NCI-H2227 (cell line): ENCODE data around the gene C6orf47.

Experiments used
- DNase-seq: peaks from one replicate; lab custom pipeline; 2025; ENCODE audit not compliant: unreplicated experiment; lab: John Stamatoyannopoulos, UW

C6orf47 gene

DNA sequence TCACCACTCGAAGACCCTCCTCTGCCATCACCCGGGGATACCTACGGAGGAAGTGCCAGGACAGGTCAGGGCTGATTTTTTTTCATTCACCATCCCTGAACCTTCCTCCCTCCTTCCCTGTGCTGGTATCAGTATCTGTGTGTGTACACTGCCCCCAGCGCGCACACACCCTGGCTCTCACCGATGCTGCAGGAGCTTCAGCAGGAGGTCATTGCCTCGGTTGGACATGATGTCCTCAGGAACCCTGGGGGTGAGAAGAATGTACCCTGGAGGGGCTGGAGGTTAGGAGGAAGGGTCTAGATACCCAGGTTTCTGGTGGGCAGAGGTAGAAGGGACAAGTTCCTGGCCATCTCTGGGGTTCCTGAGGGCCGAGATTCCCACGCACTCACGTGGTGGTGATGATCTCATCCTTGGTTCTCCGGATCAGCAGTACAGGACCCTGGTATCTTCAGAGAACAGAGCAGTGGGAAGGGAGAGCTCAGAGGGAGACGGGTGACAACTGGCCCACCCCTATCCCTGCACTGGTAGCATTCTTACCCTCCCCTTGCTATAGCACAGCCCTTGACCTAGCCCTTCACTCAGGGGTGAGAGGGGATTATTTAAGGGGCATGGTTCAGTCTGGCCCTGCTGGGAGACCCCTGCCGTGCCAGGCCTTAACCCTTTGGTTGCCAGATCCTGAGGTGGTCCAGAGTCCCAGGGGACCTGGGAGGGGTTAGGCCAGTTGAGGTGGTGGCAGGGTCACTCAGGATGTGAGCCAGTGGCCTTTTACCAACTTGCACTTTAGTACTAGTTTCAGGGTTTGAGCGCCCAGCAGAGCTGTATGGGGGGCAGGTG lies 27.5 kb upstream of the C6orf47 start:
- no peak for DNase-seq

DNA sequence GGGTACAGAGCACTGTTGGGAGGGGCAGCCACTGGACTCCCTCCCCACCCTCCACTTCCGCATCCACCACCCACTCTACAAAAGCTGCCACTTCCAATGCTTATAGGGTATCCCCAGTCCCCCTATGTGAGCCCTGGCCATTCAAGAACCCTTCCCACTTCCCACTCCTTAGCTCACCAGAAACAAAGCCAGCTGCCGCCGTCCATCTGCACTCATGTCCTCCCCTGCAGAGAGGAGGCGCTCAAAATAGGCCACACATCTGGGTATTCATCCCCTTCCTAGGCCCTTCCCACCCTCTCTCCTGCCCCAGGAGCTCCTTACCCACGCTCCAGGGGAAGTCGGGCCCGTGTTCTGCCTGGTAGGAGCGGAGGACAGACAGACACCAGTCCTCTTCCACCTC lies 26.7 kb upstream of the C6orf47 start:
- no peak for DNase-seq

GRCh38 chr6:31686483-31686882 lies 25.9 kb upstream of the C6orf47 start:
- DNase-seq = no peak

- DNase-seq = peak; percentile 45
Measured at GRCh38 chr6:31683591-31683990, 23.0 kb upstream of the C6orf47 start.

GRCh38 chr6:31681135-31681671 lies 20.6 kb upstream of the C6orf47 start:
- DNase-seq = peak; percentile 61

GRCh38 chr6:31680226-31681134 lies 19.9 kb upstream of the C6orf47 start, which contains the start of gene LY6G5C:
TSS of gene LY6G5C (minus strand) at chr6:31681067. CDS start at chr6:31680373, 694 bp downstream.
- DNase-seq = peak; percentile 83

GRCh38 chr6:31677955-31678354 lies 17.4 kb upstream of the C6orf47 start:
- no peak for DNase-seq

GRCh38 chr6:31676904-31677303 lies 16.3 kb upstream of the C6orf47 start:
- no peak for DNase-seq

DNA sequence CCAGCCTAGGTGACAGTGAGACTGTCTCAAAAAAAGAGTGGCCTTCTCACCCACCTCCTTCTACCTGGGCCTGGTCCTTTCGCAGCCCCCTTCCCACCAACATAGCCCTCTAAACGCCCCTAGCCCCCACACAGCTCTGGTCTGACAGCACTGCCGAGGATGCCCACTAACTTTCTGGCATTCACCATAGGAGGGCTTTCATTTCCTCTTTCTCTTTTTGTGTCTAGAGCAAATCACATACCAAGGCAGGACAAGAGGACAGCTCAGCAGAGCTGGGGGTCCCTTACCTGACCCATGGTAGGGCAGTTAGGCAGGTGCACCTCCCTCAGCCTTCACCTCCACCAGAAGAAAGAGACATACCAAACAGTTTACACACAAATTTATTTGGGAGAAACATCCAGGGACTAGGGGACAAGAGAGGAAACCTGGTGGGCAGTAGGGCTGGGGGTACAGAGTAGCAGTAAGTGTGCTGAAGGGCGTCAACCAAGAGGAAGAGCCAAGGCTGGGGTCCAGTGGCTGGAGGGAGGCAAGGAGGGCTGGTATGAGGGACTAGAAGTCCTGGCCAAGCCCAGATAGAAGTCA lies 15.8 kb upstream of the C6orf47 start:
- no peak for DNase-seq

DNA sequence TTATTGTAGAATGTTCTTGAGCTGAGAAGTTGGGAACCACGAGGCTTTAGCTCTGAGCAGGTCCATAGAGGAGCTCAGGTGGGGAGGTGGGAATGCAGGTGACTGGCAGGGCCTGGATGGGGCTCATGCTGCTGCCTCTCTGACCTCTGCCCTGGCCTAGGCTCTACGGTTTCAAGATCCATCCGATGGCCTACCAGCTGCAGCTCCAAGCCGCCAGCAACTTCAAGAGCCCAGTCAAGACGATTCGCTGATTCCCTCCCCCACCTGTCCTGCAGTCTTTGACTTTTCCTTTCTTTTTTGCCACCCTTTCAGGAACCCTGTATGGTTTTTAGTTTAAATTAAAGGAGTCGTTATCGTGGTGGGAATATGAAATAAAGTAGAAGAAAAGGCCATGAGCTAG lies 9.1 kb upstream of the C6orf47 start, which contains the start of gene LY6G5B:
Gene LY6G5B, plus strand, starts transcription at position 301 of the 400 bp plus-strand sequence. CDS start 975 bp downstream, outside the sequence.
- no peak for DNase-seq

- DNase-seq = no peak
Measured at GRCh38 chr6:31666337-31666965, 5.9 kb upstream of the C6orf47 start.

DNA sequence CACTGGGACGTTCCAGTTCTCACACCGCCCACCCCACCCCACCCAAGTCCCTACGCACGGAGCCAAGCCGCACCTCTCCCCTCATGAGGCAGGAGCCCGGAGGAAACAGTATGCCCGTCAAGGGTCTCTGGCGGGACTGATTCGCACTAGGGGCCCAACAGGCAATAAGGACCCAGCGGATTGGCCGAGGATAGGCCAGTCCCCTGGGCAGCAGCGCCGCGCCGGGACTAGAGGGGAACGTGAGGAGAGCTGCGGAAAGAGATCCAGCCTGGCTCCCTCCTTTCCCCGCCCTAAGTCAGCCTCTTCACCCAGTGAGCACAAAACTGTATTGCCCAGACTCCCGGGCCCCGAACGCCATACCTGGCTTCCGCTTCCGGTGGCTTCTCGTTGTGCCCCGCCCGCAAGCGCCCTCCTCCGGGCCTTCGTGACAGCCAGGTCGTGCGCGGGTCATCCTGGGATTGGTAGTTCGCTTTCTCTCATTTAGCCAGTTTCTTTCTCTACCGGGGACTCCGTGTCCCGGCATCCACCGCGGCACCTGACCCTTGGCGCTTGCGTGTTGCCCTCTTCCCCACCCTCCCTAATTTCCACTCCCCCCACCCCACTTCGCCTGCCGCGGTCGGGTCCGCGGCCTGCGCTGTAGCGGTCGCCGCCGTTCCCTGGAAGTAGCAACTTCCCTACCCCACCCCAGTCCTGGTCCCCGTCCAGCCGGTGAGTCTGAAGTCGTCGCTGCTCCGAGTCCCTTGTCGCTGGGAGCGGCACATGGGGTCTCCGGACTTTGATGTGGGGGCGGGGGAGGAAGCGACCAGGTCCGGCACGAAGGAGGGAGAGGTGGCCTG lies 5.1 kb upstream of the C6orf47 start, which contains the start of gene CSNK2B:
Gene CSNK2B, plus strand, starts transcription at position 580 of the 836 bp plus-strand sequence. CDS start 752 bp downstream, outside the sequence.
- peak; percentile 99 for DNase-seq

DNA sequence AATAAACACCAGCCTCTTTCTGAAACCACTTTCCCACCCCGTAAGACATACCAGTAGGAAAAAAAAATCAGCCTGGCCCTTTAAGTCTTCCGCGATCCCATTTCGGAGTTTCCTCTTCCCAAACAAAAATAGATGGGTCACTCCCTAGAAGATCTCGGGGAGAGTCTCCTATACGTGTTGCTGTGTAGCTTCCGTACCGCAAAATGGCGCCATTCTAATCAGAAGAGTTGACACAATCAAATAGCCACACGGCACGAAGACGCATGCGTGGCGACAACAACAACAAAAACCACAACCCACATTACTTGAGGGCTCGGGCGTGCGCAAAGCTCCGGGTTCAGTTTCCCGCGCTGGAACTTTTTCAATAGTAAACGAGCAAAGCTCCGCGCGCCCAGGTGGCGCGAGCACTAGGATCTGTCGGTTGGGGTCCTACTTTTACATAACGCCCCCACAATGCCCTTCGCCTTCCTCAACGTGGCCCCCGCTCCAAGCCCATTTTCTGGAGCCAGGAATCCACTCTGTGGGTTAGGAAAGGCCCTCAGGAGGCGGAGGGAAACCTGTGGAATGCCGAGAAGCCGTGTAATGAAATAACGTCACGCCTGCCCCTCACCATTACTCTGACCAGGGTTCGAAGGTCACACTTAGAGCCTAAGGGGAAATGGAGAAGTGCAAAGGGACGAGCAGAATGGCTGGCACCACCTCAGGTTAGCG lies 4.4 kb upstream of the C6orf47 start, which contains the start of gene GPANK1:
Gene GPANK1, minus strand, starts transcription at position 208 of the 711 bp plus-strand sequence. CDS start 519 bp downstream, outside the sequence.
- peak; percentile 95 for DNase-seq

- no peak for DNase-seq
Measured at GRCh38 chr6:31663961-31664789, 3.6 kb upstream of the C6orf47 start.

DNA sequence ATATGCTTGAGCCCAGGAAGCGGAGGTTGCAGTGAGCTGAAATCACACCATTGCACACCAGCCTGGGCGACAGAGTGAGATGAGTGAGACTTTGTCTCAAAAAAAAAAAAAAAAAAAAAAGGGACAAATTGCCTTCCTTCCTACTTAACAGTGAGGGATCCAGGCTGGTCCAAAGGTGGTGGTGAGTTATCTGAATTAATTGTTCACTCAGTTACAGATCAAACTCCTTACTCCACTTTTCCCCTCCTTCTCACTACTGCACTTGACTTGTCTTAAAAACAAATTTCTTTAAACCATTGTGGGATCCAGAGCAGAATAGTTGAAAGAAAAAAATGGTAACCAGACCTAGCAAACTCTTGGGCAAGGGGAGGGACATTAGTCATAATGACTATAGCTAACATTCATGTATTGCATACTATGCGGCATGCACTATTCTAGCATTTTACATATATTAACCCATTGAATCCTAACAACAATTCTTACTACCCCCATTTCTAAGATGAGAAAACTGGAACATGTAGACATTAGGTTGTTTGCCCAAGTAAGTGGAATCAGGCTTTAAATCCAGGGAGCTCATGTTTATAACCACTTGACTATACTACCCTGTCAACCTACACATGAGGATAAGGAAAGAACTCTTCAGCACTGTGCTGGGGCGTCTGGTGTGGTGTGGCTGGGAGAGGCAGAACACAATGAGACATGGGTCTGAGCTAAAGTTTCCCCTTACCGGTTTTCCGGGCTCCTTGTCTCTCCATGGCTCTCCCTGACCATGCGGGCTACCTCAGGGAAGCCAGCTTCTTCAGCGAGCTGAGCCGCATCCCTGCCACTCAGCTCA lies 2.8 kb upstream of the C6orf47 start:
- DNase-seq = no peak

DNA sequence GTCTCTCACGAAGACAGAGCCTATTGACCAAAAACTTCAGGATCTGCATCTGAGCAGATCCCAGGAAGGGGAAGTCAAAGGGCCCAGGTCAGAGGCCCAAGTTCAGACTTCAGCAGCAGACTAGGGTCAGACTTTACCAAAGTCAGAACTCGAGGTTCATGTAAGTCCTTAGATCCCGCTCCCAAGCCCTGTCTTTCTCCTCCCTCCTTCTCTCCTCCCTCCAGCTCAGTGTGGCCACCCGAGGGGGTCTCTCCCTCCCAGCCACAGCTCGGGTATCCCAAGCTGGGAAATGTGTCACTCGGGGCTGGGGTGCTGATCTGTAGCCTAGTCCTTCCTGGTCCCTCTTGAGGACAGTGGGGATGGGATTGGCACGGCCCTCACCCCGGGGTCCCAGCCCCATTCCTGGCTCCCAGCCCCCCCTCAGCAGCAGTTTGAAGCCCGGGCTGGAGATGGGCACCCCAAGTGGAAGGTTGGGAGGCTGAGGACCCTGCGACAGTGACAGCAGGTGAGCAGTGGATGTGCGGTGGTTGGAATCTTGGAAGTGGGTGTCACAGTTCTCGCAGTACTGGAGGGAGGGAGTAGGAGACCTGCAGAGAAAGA lies 1.6 kb upstream of the C6orf47 start:
- no peak for DNase-seq
